Small intestine (tissue), 7 donors: ENCODE data around the gene BOC. TPM values are rescaled to one million over a fixed set of nuclear protein-coding genes. Genes with fewer than 3 reads are reported as not detected.

Source experiments
- DNase-seq, 2 donors: peaks; one replicate each; pipeline versions ENCODE4 v3.0.0 to v3.0.0-alpha.2; 2013
- FAIRE-seq: peaks from 2 replicates; lab custom pipeline; 2012; peaks lifted over from hg19 to GRCh38; lab: Jason Lieb, UNC
- H3K27ac ChIP-seq, 3 donors: one replicate each; pipeline ENCODE4 v1.5.1; 2013; ENCODE audit warnings: low read length in 2 of 3, mild to moderate bottlenecking in 2 of 3, control low read depth in 1 of 3, inconsistent platforms in 1 of 3, low read depth in 1 of 3, moderate library complexity in 1 of 3
- H3K27me3 ChIP-seq, 3 donors: one replicate each; pipeline ENCODE4 v1.6.1; 2013; ENCODE audit warnings: low read length in 3 of 3, inconsistent platforms in 1 of 3; ENCODE audit not compliant: control insufficient read depth in 3 of 3, insufficient read depth in 3 of 3
- H3K36me3 ChIP-seq, 3 donors: one replicate each; pipeline ENCODE4 v1.6.1; 2013; ENCODE audit warnings: low read length in 3 of 3, inconsistent platforms in 1 of 3, low read depth in 1 of 3, mild to moderate bottlenecking in 1 of 3, moderate library complexity in 1 of 3; ENCODE audit not compliant: control insufficient read depth in 3 of 3, insufficient read depth in 2 of 3
- H3K4me1 ChIP-seq, 3 donors: one replicate each; pipeline ENCODE4 v1.6.1; 2013; ENCODE audit warnings: low read length in 2 of 3, inconsistent platforms in 1 of 3, low read depth in 1 of 3, mild to moderate bottlenecking in 1 of 3, moderate library complexity in 1 of 3; ENCODE audit not compliant: control insufficient read depth in 3 of 3, insufficient read depth in 2 of 3
- H3K4me3 ChIP-seq, 3 donors: one replicate each; pipeline ENCODE4 v1.5.1; 2013; ENCODE audit warnings: low read length in 3 of 3, control low read depth in 1 of 3, inconsistent platforms in 1 of 3, low read depth in 1 of 3, mild to moderate bottlenecking in 1 of 3, moderate library complexity in 1 of 3
- H3K9me3 ChIP-seq, 2 donors: one replicate each; pipeline ENCODE4 v1.6.1; 2013; ENCODE audit warnings: low read depth in 1 of 2, low read length in 1 of 2; ENCODE audit not compliant: control insufficient read depth in 2 of 2, insufficient read depth in 1 of 2
- WGBS, 3 donors: extraction: QIAGEN DNeasy Blood & Tissue Kit; methylation state at CpG; one replicate each; pipeline ENCODE4 v1.1.7; 2013; 5-methylcytosine and 5-hydroxymethylcytosine counted together
- polyA plus RNA-seq, 4 donors: library from polyadenylated mRNA; stranded (reverse) in 3 of 4; unstranded in 1 of 4; fragments of 200-250 nt in 3 of 4; fragments of 120-200 nt in 1 of 4; gene quantifications; one replicate each; pipeline versions ENCODE4 v1.2.1 to v1.2.3, GENCODE V29; 2013
- donor health status: healthy with polysubstance abuse.
- donor health status: control.
- donor health status: control.
- donor health status: Bipolar disorder and iron deficiency.
- donor health status: healthy.

Gene BOC
- polyA plus RNA-seq, 4 donors = 0.22 to 4.6 (median 2.9) TPM

- DNase-seq (no peak), FAIRE-seq (no peak)
- no peak overlapping the region for H3K27ac ChIP-seq
- peaks cover 0 to 3% (median 0%) of the 10 kb centered on the region in 3 donors for H3K36me3 ChIP-seq
- 41 to 81% (median 61%) methylated on average over 1 of the region's 1 CpG for WGBS, 3 donors
- no peaks in the 10 kb centered on the region for H3K4me1 ChIP-seq
- no peaks in the 10 kb centered on the region for H3K27me3 ChIP-seq
- no peaks in the 10 kb centered on the region for H3K9me3 ChIP-seq
- no peak overlapping the region for H3K4me3 ChIP-seq
Observed at GRCh38 chr3:113261626-113262303, 50.4 kb downstream of the BOC start.

- no peak for DNase-seq
- FAIRE-seq = no peak
- Histone ChIP-seq H3K4me3 (no peak overlapping the region), H3K27ac (no peak overlapping the region), H3K27me3 (no peaks in the 10 kb centered on the region), H3K36me3 (peaks cover 0 to 3% (median 0%) of the 10 kb centered on the region in 3 donors), H3K9me3 (no peaks in the 10 kb centered on the region), H3K4me1 (no peaks in the 10 kb centered on the region)
- WGBS, 3 donors = 62 to 72% (median 71%) methylated on average over 2 of the region's 2 CpGs
Observed at GRCh38 chr3:113262304-113262665, 50.9 kb downstream of the BOC start.

- Histone ChIP-seq H3K36me3 (peaks cover 0 to 3% (median 0%) of the 10 kb centered on the region in 3 donors), H3K9me3 (no peaks in the 10 kb centered on the region), H3K27me3 (peaks cover 0 to 5% (median 0%) of the 10 kb centered on the region in 3 donors), H3K4me3 (no peak overlapping the region), H3K4me1 (no peaks in the 10 kb centered on the region), H3K27ac (no peak overlapping the region)
- WGBS, 3 donors = 77 to 94% (median 92%) methylated on average over 2 of the region's 2 CpGs
- no peak for DNase-seq
- no peak for FAIRE-seq
Observed at GRCh38 chr3:113263020-113263419, 51.7 kb downstream of the BOC start.

GRCh38 chr3:113263778-113264177 is 52.4 kb downstream of the BOC start:
- H3K27me3 ChIP-seq = peaks cover 0 to 5% (median 0%) of the 10 kb centered on the region in 3 donors
- peaks cover 0 to 5% (median 0%) of the 10 kb centered on the region in 3 donors for H3K36me3 ChIP-seq
- H3K4me3 ChIP-seq = no peak overlapping the region
- DNase-seq (no peak), FAIRE-seq (no peak)
- no peaks in the 10 kb centered on the region for H3K9me3 ChIP-seq
- 81 to 89% (median 88%) methylated on average over 3 of the region's 3 CpGs for WGBS, 3 donors
- H3K4me1 ChIP-seq = no peaks in the 10 kb centered on the region
- no peak overlapping the region for H3K27ac ChIP-seq

- DNase-seq = no peak
- Histone ChIP-seq H3K4me1 (no peaks in the 10 kb centered on the region), H3K9me3 (no peaks in the 10 kb centered on the region), H3K27ac (no peak overlapping the region), H3K4me3 (no peak overlapping the region), H3K27me3 (peaks cover 0 to 5% (median 0%) of the 10 kb centered on the region in 3 donors), H3K36me3 (peaks cover 0 to 5% (median 0%) of the 10 kb centered on the region in 3 donors)
- no peak for FAIRE-seq
- WGBS, 3 donors = 71 to 78% (median 76%) methylated on average over 10 of the region's 10 CpGs
Observed at GRCh38 chr3:113264283-113265131, 53.1 kb downstream of the BOC start.

- no peaks in the 10 kb centered on the region for H3K9me3 ChIP-seq
- H3K4me3 ChIP-seq = no peak overlapping the region
- FAIRE-seq (no peak), DNase-seq (no peak)
- H3K36me3 ChIP-seq = peaks cover 0 to 9% (median 0%) of the 10 kb centered on the region in 3 donors
- peaks cover 0 to 5% (median 0%) of the 10 kb centered on the region in 3 donors for H3K27me3 ChIP-seq
- no peak overlapping the region for H3K27ac ChIP-seq
- whole genome bisulfite sequencing, 3 donors = 77 to 87% (median 83%) methylated on average over 5 of the region's 5 CpGs
- no peaks in the 10 kb centered on the region for H3K4me1 ChIP-seq
Observed at GRCh38 chr3:113265231-113265630, 53.9 kb downstream of the BOC start.

- Histone ChIP-seq H3K27me3 (peaks cover 0 to 5% (median 0%) of the 10 kb centered on the region in 3 donors), H3K36me3 (peaks cover 0 to 17% (median 0%) of the 10 kb centered on the region in 3 donors), H3K4me3 (no peak overlapping the region), H3K4me1 (no peaks in the 10 kb centered on the region), H3K9me3 (no peaks in the 10 kb centered on the region), H3K27ac (no peak overlapping the region)
- 48 to 77% (median 51%) methylated on average over 5 of the region's 5 CpGs for WGBS, 3 donors
- DNase-seq (no peak), FAIRE-seq (no peak)
Observed at GRCh38 chr3:113266738-113267137, 55.4 kb downstream of the BOC start.

GRCh38 chr3:113268311-113268710 is 57.0 kb downstream of the BOC start:
- no peaks in the 10 kb centered on the region for H3K9me3 ChIP-seq
- DNase-seq (no peak), FAIRE-seq (no peak)
- no peaks in the 10 kb centered on the region for H3K4me1 ChIP-seq
- H3K27me3 ChIP-seq = peaks cover 0 to 5% (median 0%) of the 10 kb centered on the region in 3 donors
- H3K27ac ChIP-seq = no peak overlapping the region
- H3K36me3 ChIP-seq = peaks cover 0 to 24% (median 0%) of the 10 kb centered on the region in 3 donors
- no peak overlapping the region for H3K4me3 ChIP-seq
- WGBS, 3 donors = 81 to 90% (median 89%) methylated on average over 5 of the region's 5 CpGs
